ENCODE data around the gene RALGAPB.
"Not testable (repeated sequence)": the region's sequence is repeated elsewhere in the genome, so short reads cannot be mapped to it uniquely, and the experiment has no call there.

The RALGAPB gene

GRCh38 chr20:38434770-38435554 is 37.7 kb upstream of the RALGAPB start, which contains the start of gene SNHG17:
SNHG17 (minus strand) TSS chr20:38435328.
- Histone ChIP-seq H3K27me3 (replicated peaks in 2 of 5; ENCODE audit: control insufficient read depth in 4 of 5, insufficient read depth in 5 of 5, low read length in 4 of 5) (no peaks in the 10 kb centered on the region), H3K9me3 (ENCODE audit: control extremely low read depth in 1 of 5, control insufficient read depth in 4 of 5, insufficient read depth in 2 of 5, low read depth in 1 of 5, low read length in 4 of 5) (peaks cover 0 to 12% (median 6%) of the 10 kb centered on the region in 5 experiments), H3K4me3 (ENCODE audit: control insufficient read depth in 1 of 7, extremely low read depth in 1 of 7, insufficient read depth in 4 of 7, low read depth in 2 of 7, low read length in 6 of 7) (peak within 1 kb of the TSS; percentile 74 to 96 (median 79)), H3K4me1 (ENCODE audit: control extremely low read depth in 1 of 4, control insufficient read depth in 4 of 4, insufficient read depth in 4 of 4, low read length in 3 of 4) (peaks cover 0 to 28% (median 21%) of the 10 kb centered on the region in 4 experiments), H3K27ac (ENCODE audit: insufficient read depth in 1 of 2, low read depth in 1 of 2, low read length in 2 of 2, poor library complexity in 1 of 2, severe bottlenecking in 2 of 2) (peak within 1 kb of the TSS; percentile 55 to 87), H3K36me3 (ENCODE audit: control insufficient read depth in 4 of 4, insufficient read depth in 4 of 4, low read length in 3 of 4) (peaks cover 16 to 39% (median 35%) of the 10 kb centered on the region in 4 experiments)
- POLR2A ChIA-PET: interaction anchor here (0.6 to 2.2 kb wide), 6 partner anchors 9 to 703 kb away, joined by 3 to 19 read pairs (median 4); no protein-coding TSS in a partner anchor
- DNase-seq: peak; percentile 95 to 97 (median 97)
- WGBS (ENCODE audit: insufficient coverage): under 1% methylated on average over 57 of the region's 65 CpGs
- CTCF ChIA-PET: interaction anchor here (0.9 to 6.8 kb wide), 8 partner anchors 11 to 49 kb away, joined by 3 to 85 read pairs (median 6); partner anchors contain the start of gene RALGAPB

- WGBS (ENCODE audit: insufficient coverage): 91% methylated on average over 6 of the region's 6 CpGs
- Histone ChIP-seq H3K9me3 (ENCODE audit: control extremely low read depth in 1 of 5, control insufficient read depth in 4 of 5, insufficient read depth in 2 of 5, low read depth in 1 of 5, low read length in 4 of 5) (peaks cover 0 to 12% (median 6%) of the 10 kb centered on the region in 5 experiments), H3K27ac (ENCODE audit: insufficient read depth in 1 of 2, low read depth in 1 of 2, low read length in 2 of 2, poor library complexity in 1 of 2, severe bottlenecking in 2 of 2) (no peak overlapping the region), H3K36me3 (ENCODE audit: control insufficient read depth in 4 of 4, insufficient read depth in 4 of 4, low read length in 3 of 4) (peaks cover 14 to 38% (median 33%) of the 10 kb centered on the region in 4 experiments), H3K4me3 (ENCODE audit: control insufficient read depth in 1 of 7, extremely low read depth in 1 of 7, insufficient read depth in 4 of 7, low read depth in 2 of 7, low read length in 6 of 7) (peak overlapping the region in 2 of 7 experiments; percentile 79 to 87), H3K27me3 (replicated peaks in 2 of 5; ENCODE audit: control insufficient read depth in 4 of 5, insufficient read depth in 5 of 5, low read length in 4 of 5) (no peaks in the 10 kb centered on the region), H3K4me1 (ENCODE audit: control extremely low read depth in 1 of 4, control insufficient read depth in 4 of 4, insufficient read depth in 4 of 4, low read length in 3 of 4) (peaks cover 0 to 28% (median 21%) of the 10 kb centered on the region in 4 experiments)
- POLR2A ChIA-PET: interaction anchor here (0.7 to 2.2 kb wide), 3 partner anchors 9 to 34 kb away, joined by 3 to 19 read pairs (median 4); no protein-coding TSS in a partner anchor
- CTCF ChIA-PET: interaction anchor here (1.0 to 6.8 kb wide), 4 partner anchors 11 to 37 kb away, joined by 5 to 85 read pairs (median 10); partner anchors contain the start of gene RALGAPB
- DNase-seq: no peak
Measured at GRCh38 chr20:38435555-38435939, 37.1 kb upstream of the RALGAPB start.

- Histone ChIP-seq H3K27ac (ENCODE audit: insufficient read depth in 1 of 2, low read depth in 1 of 2, low read length in 2 of 2, poor library complexity in 1 of 2, severe bottlenecking in 2 of 2) (no peak overlapping the region), H3K4me1 (ENCODE audit: control extremely low read depth in 1 of 4, control insufficient read depth in 4 of 4, insufficient read depth in 4 of 4, low read length in 3 of 4) (peaks cover 0 to 20% (median 18%) of the 10 kb centered on the region in 4 experiments), H3K36me3 (ENCODE audit: control insufficient read depth in 4 of 4, insufficient read depth in 4 of 4, low read length in 3 of 4) (peaks cover 0 to 15% (median 11%) of the 10 kb centered on the region in 4 experiments), H3K4me3 (ENCODE audit: control insufficient read depth in 1 of 7, extremely low read depth in 1 of 7, insufficient read depth in 4 of 7, low read depth in 2 of 7, low read length in 6 of 7) (no peak overlapping the region), H3K27me3 (replicated peaks in 2 of 5; ENCODE audit: control insufficient read depth in 4 of 5, insufficient read depth in 5 of 5, low read length in 4 of 5) (no peaks in the 10 kb centered on the region), H3K9me3 (ENCODE audit: control extremely low read depth in 1 of 5, control insufficient read depth in 4 of 5, insufficient read depth in 2 of 5, low read depth in 1 of 5, low read length in 4 of 5) (no peaks in the 10 kb centered on the region)
- 100% methylated on average over 1 of the region's 6 CpGs for WGBS (ENCODE audit: insufficient coverage)
- ChIA-PET POLR2A (interaction anchor here (0.7 kb wide), 2 partner anchors 9 to 385 kb away, joined by 3 to 4 read pairs; no protein-coding TSS in a partner anchor), CTCF (interaction anchor here (1.1 to 2.5 kb wide), 3 partner anchors 9 to 36 kb away, joined by 3 to 12 read pairs (median 5); partner anchors contain the start of gene RALGAPB)
- no peak for DNase-seq
Measured at GRCh38 chr20:38437796-38438195, 34.8 kb upstream of the RALGAPB start.

GRCh38 chr20:38441110-38441509 is 31.5 kb upstream of the RALGAPB start:
- H3K9me3 ChIP-seq (ENCODE audit: control extremely low read depth in 1 of 5, control insufficient read depth in 4 of 5, insufficient read depth in 2 of 5, low read depth in 1 of 5, low read length in 4 of 5); H3K27me3 ChIP-seq (replicated peaks in 2 of 5; ENCODE audit: control insufficient read depth in 4 of 5, insufficient read depth in 5 of 5, low read length in 4 of 5); H3K36me3 ChIP-seq (ENCODE audit: control insufficient read depth in 4 of 4, insufficient read depth in 4 of 4, low read length in 3 of 4); DNase-seq; H3K27ac ChIP-seq (ENCODE audit: insufficient read depth in 1 of 2, low read depth in 1 of 2, low read length in 2 of 2, poor library complexity in 1 of 2, severe bottlenecking in 2 of 2); POLR2A ChIA-PET; CTCF ChIA-PET; H3K4me1 ChIP-seq (ENCODE audit: control extremely low read depth in 1 of 4, control insufficient read depth in 4 of 4, insufficient read depth in 4 of 4, low read length in 3 of 4); H3K4me3 ChIP-seq (ENCODE audit: control insufficient read depth in 1 of 7, extremely low read depth in 1 of 7, insufficient read depth in 4 of 7, low read depth in 2 of 7, low read length in 6 of 7): not testable (repeated sequence)
- WGBS (ENCODE audit: insufficient coverage): 96% methylated on average over 4 of the region's 8 CpGs

GRCh38 chr20:38441916-38442315 is 30.7 kb upstream of the RALGAPB start:
- Histone ChIP-seq H3K27me3 (replicated peaks in 2 of 5; ENCODE audit: control insufficient read depth in 4 of 5, insufficient read depth in 5 of 5, low read length in 4 of 5) (no peaks in the 10 kb centered on the region), H3K27ac (ENCODE audit: insufficient read depth in 1 of 2, low read depth in 1 of 2, low read length in 2 of 2, poor library complexity in 1 of 2, severe bottlenecking in 2 of 2) (no peak overlapping the region), H3K36me3 (ENCODE audit: control insufficient read depth in 4 of 4, insufficient read depth in 4 of 4, low read length in 3 of 4) (no peaks in the 10 kb centered on the region), H3K4me3 (ENCODE audit: control insufficient read depth in 1 of 7, extremely low read depth in 1 of 7, insufficient read depth in 4 of 7, low read depth in 2 of 7, low read length in 6 of 7) (no peak overlapping the region), H3K9me3 (ENCODE audit: control extremely low read depth in 1 of 5, control insufficient read depth in 4 of 5, insufficient read depth in 2 of 5, low read depth in 1 of 5, low read length in 4 of 5) (no peaks in the 10 kb centered on the region), H3K4me1 (ENCODE audit: control extremely low read depth in 1 of 4, control insufficient read depth in 4 of 4, insufficient read depth in 4 of 4, low read length in 3 of 4) (peaks cover 0 to 6% (median 3%) of the 10 kb centered on the region in 4 experiments)
- ChIA-PET CTCF (no interaction called here), POLR2A (no interaction called here)
- DNase-seq: no peak
- WGBS (ENCODE audit: insufficient coverage): 85% methylated on average over 9 of the region's 9 CpGs

- Histone ChIP-seq H3K27me3 (replicated peaks in 2 of 5; ENCODE audit: control insufficient read depth in 4 of 5, insufficient read depth in 5 of 5, low read length in 4 of 5) (no peaks in the 10 kb centered on the region), H3K4me3 (ENCODE audit: control insufficient read depth in 1 of 7, extremely low read depth in 1 of 7, insufficient read depth in 4 of 7, low read depth in 2 of 7, low read length in 6 of 7) (no peak overlapping the region), H3K36me3 (ENCODE audit: control insufficient read depth in 4 of 4, insufficient read depth in 4 of 4, low read length in 3 of 4) (peaks cover 2 to 19% (median 12%) of the 10 kb centered on the region in 4 experiments), H3K27ac (ENCODE audit: insufficient read depth in 1 of 2, low read depth in 1 of 2, low read length in 2 of 2, poor library complexity in 1 of 2, severe bottlenecking in 2 of 2) (no peak overlapping the region), H3K9me3 (ENCODE audit: control extremely low read depth in 1 of 5, control insufficient read depth in 4 of 5, insufficient read depth in 2 of 5, low read depth in 1 of 5, low read length in 4 of 5) (no peaks in the 10 kb centered on the region), H3K4me1 (ENCODE audit: control extremely low read depth in 1 of 4, control insufficient read depth in 4 of 4, insufficient read depth in 4 of 4, low read length in 3 of 4) (peaks cover 0 to 19% (median 14%) of the 10 kb centered on the region in 4 experiments)
- WGBS (ENCODE audit: insufficient coverage): 100% methylated on average over 2 of the region's 3 CpGs
- ChIA-PET CTCF (interaction anchor here (1.4 to 5.5 kb wide), 4 partner anchors 8 to 27 kb away, joined by 4 to 85 read pairs (median 10); partner anchors contain the start of genes RALGAPB and SNHG17), POLR2A (no interaction called here)
- DNase-seq: no peak
Measured at GRCh38 chr20:38445381-38445796, 27.3 kb upstream of the RALGAPB start.

Data from common myeloid progenitor, CD34-positive (primary cell).